Astrocyte (in vitro differentiated cells and primary cell): ENCODE measurements around the gene ZNF239. TPM values are rescaled to one million over a fixed set of nuclear protein-coding genes. Genes with fewer than 3 reads are reported as not detected.

Experiments
- DNase-seq: peaks from one replicate; pipeline ENCODE4 v3.0.0-alpha.2; 2010; ENCODE audit warnings: low read depth
- FAIRE-seq: peaks from 2 replicates; lab custom pipeline; 2011; peaks lifted over from hg19 to GRCh38; lab: Jason Lieb, UNC
- H2AFZ ChIP-seq: 2 replicates; pipeline ENCODE4 v1.6.0; 2012; ENCODE audit warnings: low read depth, low read length, inconsistent platforms
- H3K27ac ChIP-seq: 2 replicates; pipeline ENCODE4 v1.5.1; 2011; ENCODE audit warnings: low read depth, low read length, inconsistent platforms
- H3K27me3 ChIP-seq: 2 replicates; pipeline ENCODE4 v1.6.0; 2011; ENCODE audit warnings: low read length, inconsistent platforms; ENCODE audit not compliant: insufficient read depth
- H3K36me3 ChIP-seq: 2 replicates; pipeline ENCODE4 v1.5.1; 2011; ENCODE audit warnings: low read length, inconsistent platforms; ENCODE audit not compliant: insufficient read depth
- H3K4me1 ChIP-seq: 2 replicates; pipeline ENCODE4 v1.5.1; 2011; ENCODE audit warnings: low read length, inconsistent platforms; ENCODE audit not compliant: insufficient read depth
- H3K4me2 ChIP-seq: 2 replicates; pipeline ENCODE4 v1.6.0; 2012; ENCODE audit warnings: low read length, inconsistent platforms
- H3K4me3 ChIP-seq: 2 replicates; pipeline ENCODE4 v1.5.1; 2011; ENCODE audit warnings: low read depth, mild to moderate bottlenecking, low read length, inconsistent platforms; ENCODE audit not compliant: insufficient read depth
- H3K79me2 ChIP-seq: 2 replicates; pipeline ENCODE4 v1.6.0; 2012; ENCODE audit warnings: mild to moderate bottlenecking, low read length, inconsistent platforms; ENCODE audit not compliant: insufficient read depth
- H3K9ac ChIP-seq: 2 replicates; pipeline ENCODE4 v1.6.0; 2012; ENCODE audit warnings: mild to moderate bottlenecking, low read length, inconsistent platforms
- H3K9me3 ChIP-seq: 2 replicates; pipeline ENCODE4 v1.5.1; 2012; ENCODE audit warnings: low read depth, mild to moderate bottlenecking, low read length, inconsistent platforms; ENCODE audit not compliant: insufficient read depth
- H4K20me1 ChIP-seq: 2 replicates; pipeline ENCODE4 v1.6.0; 2012; ENCODE audit warnings: low read length, inconsistent platforms; ENCODE audit not compliant: insufficient read depth
- H3K27ac Mint-ChIP-seq: one replicate; pipeline ENCODE4 v1.8.0; 2021; ENCODE audit warnings: mild to moderate bottlenecking, mixed read lengths; ENCODE audit not compliant: unreplicated experiment
- H3K27me3 Mint-ChIP-seq: one replicate; pipeline ENCODE4 v1.8.0; 2021; ENCODE audit warnings: low read depth, mixed read lengths; ENCODE audit not compliant: unreplicated experiment
- H3K36me3 Mint-ChIP-seq: one replicate; pipeline ENCODE4 v1.8.0; 2021; ENCODE audit warnings: low read depth, mixed read lengths; ENCODE audit not compliant: unreplicated experiment
- H3K4me1 Mint-ChIP-seq: one replicate; pipeline ENCODE4 v1.8.0; 2021; ENCODE audit warnings: low read depth, mixed read lengths; ENCODE audit not compliant: unreplicated experiment
- H3K4me3 Mint-ChIP-seq: one replicate; pipeline ENCODE4 v1.8.0; 2021; ENCODE audit warnings: mild to moderate bottlenecking, moderate library complexity, mixed read lengths; ENCODE audit not compliant: unreplicated experiment
- H3K9me3 Mint-ChIP-seq: one replicate; pipeline ENCODE4 v1.8.0; 2021; ENCODE audit warnings: mild to moderate bottlenecking, mixed read lengths; ENCODE audit not compliant: unreplicated experiment
- CTCF ChIP-seq: IDR thresholded peaks from 2 replicates; pipeline ENCODE4 v1.5.1; 2011; ENCODE audit warnings: low read depth, mild to moderate bottlenecking, inconsistent platforms, low read length, moderate library complexity; ENCODE audit not compliant: insufficient read depth
- EZH2 ChIP-seq: IDR thresholded peaks from 2 replicates; pipeline ENCODE4 v1.6.1; 2012; ENCODE audit warnings: mild to moderate bottlenecking, low read length, inconsistent platforms; ENCODE audit not compliant: insufficient read depth
- total RNA-seq: library from RNA; stranded (reverse); gene quantifications from 2 replicates; pipeline ENCODE4 v1.2.1, GENCODE V29; 2021

ZNF239 gene
- total RNA-seq, 1 donor from 2014 or later = 5.7 TPM

DNA sequence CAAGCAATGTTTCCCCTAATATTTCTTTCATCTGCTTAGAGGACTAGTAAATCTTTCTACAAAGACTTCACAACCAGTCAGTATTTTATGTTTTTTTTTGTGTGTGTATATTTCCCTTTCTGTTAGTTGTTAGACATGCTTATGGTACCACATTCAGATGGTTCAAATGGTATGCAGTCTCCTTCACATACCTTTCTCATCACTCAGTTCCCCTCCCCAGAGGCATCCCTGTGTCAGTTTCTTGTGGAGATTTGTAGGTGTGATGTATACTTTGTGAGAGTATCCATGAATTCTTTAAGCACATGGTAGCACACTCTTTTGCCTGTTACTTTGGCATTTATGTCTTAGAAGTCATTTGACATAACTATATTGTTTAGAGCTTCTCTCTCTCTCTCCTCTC is 36.2 kb upstream of the ZNF239 start:
- H3K36me3 Mint-ChIP-seq = peaks cover 29% of the 10 kb centered on the region
- Histone ChIP-seq H3K9me3 (peaks cover 7% of the 10 kb centered on the region), H3K4me3 (no peak overlapping the region), H3K27ac (no peak overlapping the region), H3K4me2 (no peak overlapping the region), H3K27me3 (no peaks in the 10 kb centered on the region), H3K79me2 (no peaks in the 10 kb centered on the region), H3K9ac (no peak overlapping the region), H2AFZ (no peak overlapping the region), H3K36me3 (no peaks in the 10 kb centered on the region), H3K4me1 (peaks cover 9% of the 10 kb centered on the region), H4K20me1 (no peaks in the 10 kb centered on the region)
- peak; percentile 31 for DNase-seq
- H3K4me3 Mint-ChIP-seq = no peak overlapping the region
- no peaks in the 10 kb centered on the region for H3K27me3 Mint-ChIP-seq
- no peak for FAIRE-seq
- TF ChIP-seq CTCF (no peak), EZH2 (no peak)
- H3K4me1 Mint-ChIP-seq = peaks cover 19% of the 10 kb centered on the region
- H3K9me3 Mint-ChIP-seq = peaks cover 23% of the 10 kb centered on the region
- H3K27ac Mint-ChIP-seq = peak overlapping the region; percentile 86

DNA sequence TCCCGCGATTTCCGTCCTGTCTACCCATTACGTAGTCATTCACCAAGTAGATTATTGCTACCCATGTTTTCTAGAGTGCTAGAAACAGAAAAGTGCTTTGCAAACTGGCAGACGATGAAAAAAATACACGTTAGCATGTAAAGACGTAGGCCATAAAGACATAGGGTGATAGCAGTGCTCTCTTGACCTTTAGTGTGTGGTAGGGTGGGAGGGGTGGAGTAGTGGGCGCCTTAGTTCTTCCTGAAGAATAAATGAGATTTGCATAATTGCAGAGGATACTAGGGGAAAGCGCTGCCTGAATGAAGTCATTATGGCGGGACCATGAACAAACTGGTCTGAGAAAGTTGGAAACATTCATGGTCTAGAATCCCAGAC is 32.8 kb upstream of the ZNF239 start:
- H3K27me3 ChIP-seq = no peaks in the 10 kb centered on the region

More for the DNA sequence above, 32.8 kb upstream of the ZNF239 start:
- Histone ChIP-seq H3K27ac (no peak overlapping the region), H4K20me1 (no peaks in the 10 kb centered on the region), H3K79me2 (no peaks in the 10 kb centered on the region), H3K4me1 (peaks cover 4% of the 10 kb centered on the region), H3K4me3 (peak overlapping the region; percentile 58), H3K9me3 (no peaks in the 10 kb centered on the region), H2AFZ (peak overlapping the region; percentile 91), H3K9ac (no peak overlapping the region), H3K4me2 (peak overlapping the region; percentile 84), H3K36me3 (no peaks in the 10 kb centered on the region)
- no peak for DNase-seq
- Mint-ChIP-seq H3K27ac (peak overlapping the region; percentile 72), H3K9me3 (peaks cover 10% of the 10 kb centered on the region), H3K36me3 (peaks cover 15% of the 10 kb centered on the region), H3K4me1 (peaks cover 12% of the 10 kb centered on the region), H3K4me3 (peak overlapping the region; percentile 86), H3K27me3 (peaks cover 11% of the 10 kb centered on the region)
- TF ChIP-seq CTCF (no peak), EZH2 (no peak)
- no peak for FAIRE-seq
